Activated T-cell treated with anti-CD3 and anti-CD28 coated beads, Interleukin-2, amount 50 U/mL, for 72 hours (primary cell): Measurements from ENCODE around the gene CCNT2. TPM values are rescaled to one million over a fixed set of nuclear protein-coding genes. Genes with fewer than 3 reads are reported as not detected.

Experiments
- ATAC-seq, 2 donors: fragments of 150-1000 bp; cut with Tn5 transposase; replicated peaks in 1 of 2; 2 replicates each; pipeline ENCODE4 v1.10.0; 2021; ENCODE audit warnings: moderate library complexity in 2 of 2, mild to moderate bottlenecking in 1 of 2
- DNase-seq, 2 donors: peaks; one replicate each; pipeline ENCODE4 v3.0.0; 2021 to 2022; ENCODE audit warnings: mixed read lengths in 1 of 2
- H3K27ac Mint-ChIP-seq: one replicate; pipeline ENCODE4 v1.8.0; 2022; ENCODE audit warnings: mild to moderate bottlenecking, moderate library complexity, mixed read lengths
- H3K27me3 Mint-ChIP-seq: one replicate; pipeline ENCODE4 v1.8.0; 2022; ENCODE audit warnings: low read depth, mixed read lengths
- H3K36me3 Mint-ChIP-seq, 2 donors: one replicate each; pipeline ENCODE4 v1.8.0; 2022; ENCODE audit warnings: mixed read lengths in 2 of 2, mild to moderate bottlenecking in 1 of 2; ENCODE audit not compliant: insufficient read depth in 2 of 2
- H3K4me1 Mint-ChIP-seq: one replicate; pipeline ENCODE4 v1.8.0; 2022; ENCODE audit warnings: low read depth, mixed read lengths
- H3K4me3 Mint-ChIP-seq, 2 donors: one replicate each; pipeline ENCODE4 v1.8.0; 2022; ENCODE audit warnings: mild to moderate bottlenecking in 2 of 2, mixed read lengths in 2 of 2, moderate library complexity in 2 of 2
- H3K9me3 Mint-ChIP-seq, 2 donors: one replicate each; pipeline ENCODE4 v1.8.0; 2022; ENCODE audit warnings: mixed read lengths in 2 of 2
- total RNA-seq, 2 donors: library from RNA; stranded (reverse); gene quantifications; one replicate each; pipeline ENCODE4 v1.2.3, GENCODE V29; 2022

CCNT2 gene
- total RNA-seq, 2 donors from 2014 or later, result 37.8 to 44.0 TPM

GRCh38 chr2:134932864-134933526, 14.4 kb downstream of the CCNT2 start:
- Mint-ChIP-seq H3K36me3 (peaks cover 0 to 11% of the 10 kb centered on the region in 2 donors), H3K4me3 (no peak overlapping the region), H3K9me3 (no peaks in the 10 kb centered on the region), H3K27ac (peak overlapping the region; percentile 40), H3K4me1 (peaks cover 46% of the 10 kb centered on the region), H3K27me3 (no peaks in the 10 kb centered on the region)
- ATAC-seq (no peak), DNase-seq (no peak)

DNA sequence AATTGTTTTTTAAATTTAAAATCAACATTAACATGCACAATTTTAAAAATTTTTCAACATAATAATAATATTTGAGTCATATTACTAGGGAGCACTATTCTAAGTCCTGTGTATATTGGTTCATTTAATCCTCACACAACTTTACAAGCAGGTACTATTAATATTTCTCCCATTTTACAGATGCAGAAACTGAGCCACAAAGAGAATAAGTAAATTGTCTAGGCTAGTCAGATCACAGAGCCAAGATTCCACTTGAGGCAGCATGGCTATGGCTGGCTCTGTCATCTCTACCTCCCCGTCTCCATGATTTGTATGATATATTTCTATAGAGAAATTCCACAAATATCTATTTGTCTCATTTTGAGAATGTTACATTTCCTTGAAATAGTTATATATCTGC, 15.1 kb downstream of the CCNT2 start:
- ATAC-seq (no peak), DNase-seq (no peak)
- Mint-ChIP-seq H3K4me1 (peaks cover 41% of the 10 kb centered on the region), H3K9me3 (no peaks in the 10 kb centered on the region), H3K27ac (peak overlapping the region; percentile 87), H3K27me3 (no peaks in the 10 kb centered on the region), H3K36me3 (peaks cover 0 to 10% of the 10 kb centered on the region in 2 donors), H3K4me3 (no peak overlapping the region)

- Mint-ChIP-seq H3K4me3 (no peak overlapping the region), H3K4me1 (peaks cover 40% of the 10 kb centered on the region), H3K27ac (peak overlapping the region; percentile 87), H3K9me3 (no peaks in the 10 kb centered on the region), H3K27me3 (no peaks in the 10 kb centered on the region), H3K36me3 (peaks cover 0 to 11% of the 10 kb centered on the region in 2 donors)
- DNase-seq, result no peak
- ATAC-seq, result no peak
Observed at GRCh38 chr2:134934150-134934549, 15.5 kb downstream of the CCNT2 start.

DNA sequence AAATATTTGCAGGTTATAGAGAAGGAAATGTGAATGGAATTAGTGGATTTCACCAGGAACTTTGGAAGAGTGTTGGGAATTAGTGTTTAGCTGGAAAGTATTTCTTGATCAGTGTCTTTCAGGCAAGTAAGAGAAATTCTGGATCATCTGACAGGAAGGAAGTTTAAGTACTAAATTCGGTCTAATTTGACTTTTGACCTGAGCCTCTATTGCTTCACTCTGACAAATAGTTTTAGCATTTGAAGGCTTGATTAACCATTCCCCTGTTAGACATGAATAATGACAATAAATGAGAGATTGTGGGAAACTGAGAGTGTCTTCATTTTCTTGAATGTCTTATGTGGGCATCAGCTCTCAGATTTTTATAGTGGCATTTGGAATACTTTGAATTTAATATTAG, 16.0 kb downstream of the CCNT2 start:
- Mint-ChIP-seq H3K4me3 (peak overlapping the region in 1 of 2 donors; percentile 22), H3K9me3 (no peaks in the 10 kb centered on the region), H3K27ac (peak overlapping the region; percentile 87), H3K36me3 (peaks cover under 1 to 13% of the 10 kb centered on the region in 2 donors), H3K27me3 (no peaks in the 10 kb centered on the region), H3K4me1 (peaks cover 35% of the 10 kb centered on the region)
- ATAC-seq, result no peak
- DNase-seq, result no peak

GRCh38 chr2:134936691-134937090, 18.1 kb downstream of the CCNT2 start:
- ATAC-seq (no peak), DNase-seq (no peak)
- Mint-ChIP-seq H3K4me3 (no peak overlapping the region), H3K9me3 (no peaks in the 10 kb centered on the region), H3K27me3 (no peaks in the 10 kb centered on the region), H3K27ac (no peak overlapping the region), H3K4me1 (peaks cover 23% of the 10 kb centered on the region), H3K36me3 (peaks cover 6 to 20% of the 10 kb centered on the region in 2 donors)

DNA sequence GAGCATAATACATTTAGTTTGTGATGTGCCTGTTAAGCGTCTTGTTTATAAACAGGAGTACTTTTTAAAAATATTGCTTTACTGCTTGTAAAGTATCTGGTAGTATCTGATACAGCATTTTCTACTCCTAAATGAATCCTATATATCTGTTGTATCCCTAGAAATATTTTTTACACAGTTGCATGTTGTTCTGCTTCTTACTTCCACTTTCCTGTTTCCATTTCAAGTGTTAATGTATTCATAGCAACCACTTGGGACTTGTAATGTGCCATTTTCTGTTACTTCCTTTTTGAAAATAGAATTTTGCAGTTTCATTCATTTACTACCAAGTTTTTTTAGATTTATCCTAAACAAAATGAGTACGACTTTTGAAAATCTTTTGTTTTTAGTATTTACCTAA, 24.9 kb downstream of the CCNT2 start:
- DNase-seq (no peak), ATAC-seq (no peak)
- H3K9me3 Mint-ChIP-seq, result no peaks in the 10 kb centered on the region
- no peaks in the 10 kb centered on the region for H3K27me3 Mint-ChIP-seq
- peaks cover 18% of the 10 kb centered on the region for H3K4me1 Mint-ChIP-seq
- H3K27ac Mint-ChIP-seq, result peak overlapping the region; percentile 38
- H3K36me3 Mint-ChIP-seq, result peaks cover 7 to 29% of the 10 kb centered on the region in 2 donors
- no peak overlapping the region for H3K4me3 Mint-ChIP-seq

DNA sequence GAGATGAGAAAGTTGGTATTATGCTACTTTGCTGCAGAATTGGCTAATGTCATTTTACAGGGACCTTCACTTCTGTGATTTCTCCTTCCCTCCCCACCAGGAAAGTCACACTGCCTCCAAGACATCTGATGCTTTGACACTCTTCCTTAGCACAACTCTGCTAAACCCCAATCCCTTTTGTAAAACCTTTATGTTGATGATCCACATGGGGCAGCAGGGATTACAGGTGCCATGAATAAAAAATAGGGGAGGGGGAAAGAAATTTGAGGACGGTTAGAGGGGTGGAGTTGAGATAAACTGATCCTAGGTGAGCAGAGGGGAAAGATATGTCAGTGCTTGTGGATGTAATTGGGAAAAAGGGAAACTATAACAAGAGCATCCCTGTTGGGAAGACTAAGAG, 26.4 kb downstream of the CCNT2 start:
- Mint-ChIP-seq H3K36me3 (peaks cover 4 to 21% of the 10 kb centered on the region in 2 donors), H3K4me3 (no peak overlapping the region), H3K4me1 (peaks cover 32% of the 10 kb centered on the region), H3K27me3 (no peaks in the 10 kb centered on the region), H3K27ac (peak overlapping the region; percentile 21), H3K9me3 (no peaks in the 10 kb centered on the region)
- DNase-seq (no peak), ATAC-seq (no peak)

- H3K9me3 Mint-ChIP-seq, result no peaks in the 10 kb centered on the region
- ATAC-seq (no peak), DNase-seq (no peak)
- H3K36me3 Mint-ChIP-seq, result peaks cover 2 to 17% of the 10 kb centered on the region in 2 donors
- H3K4me1 Mint-ChIP-seq, result peaks cover 35% of the 10 kb centered on the region
- no peak overlapping the region for H3K4me3 Mint-ChIP-seq
- no peak overlapping the region for H3K27ac Mint-ChIP-seq
- H3K27me3 Mint-ChIP-seq, result no peaks in the 10 kb centered on the region
Observed at GRCh38 chr2:134946073-134946472, 27.5 kb downstream of the CCNT2 start.

DNA sequence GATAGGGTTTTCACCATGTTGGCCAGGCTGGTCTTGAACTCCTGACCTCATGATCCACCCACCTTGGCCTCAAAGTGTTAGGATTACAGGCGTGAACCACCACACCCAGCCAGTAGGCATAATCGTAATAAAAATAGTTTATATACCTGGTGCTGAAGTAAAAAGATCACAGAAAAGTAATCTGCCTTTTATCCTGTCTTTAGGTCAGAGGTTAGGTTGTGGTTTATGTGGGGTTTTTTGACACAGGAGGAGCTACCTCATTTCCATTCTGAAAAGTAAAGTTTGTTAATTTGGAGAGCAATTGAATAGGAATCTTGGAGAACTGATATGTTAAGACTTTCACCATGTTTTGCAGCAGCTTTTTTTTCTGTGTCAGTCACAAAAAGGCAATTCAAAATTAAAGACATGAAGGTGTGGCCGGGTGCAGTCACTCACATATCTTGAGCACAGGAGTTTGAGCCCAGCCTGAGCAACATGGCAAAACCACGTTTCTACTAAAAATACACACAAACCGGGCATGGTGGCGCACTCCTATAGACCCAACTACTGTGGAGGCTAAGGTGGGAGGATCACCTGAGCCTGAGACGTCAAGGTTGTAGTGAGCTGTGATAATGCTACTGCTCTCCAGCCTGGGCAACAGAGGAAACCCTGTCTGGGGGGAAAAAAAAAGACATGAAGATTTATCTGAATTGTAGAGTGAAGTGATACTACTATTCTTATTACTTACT, 31.5 kb downstream of the CCNT2 start:
- no peaks in the 10 kb centered on the region for H3K9me3 Mint-ChIP-seq
- no peak overlapping the region for H3K4me3 Mint-ChIP-seq
- peak overlapping the region; percentile 12 for H3K27ac Mint-ChIP-seq
- peaks cover 6 to 32% of the 10 kb centered on the region in 2 donors for H3K36me3 Mint-ChIP-seq
- ATAC-seq, result peak in 1 of 2 donors; percentile 25
- no peak for DNase-seq
- no peaks in the 10 kb centered on the region for H3K27me3 Mint-ChIP-seq
- peaks cover 37% of the 10 kb centered on the region for H3K4me1 Mint-ChIP-seq

DNA sequence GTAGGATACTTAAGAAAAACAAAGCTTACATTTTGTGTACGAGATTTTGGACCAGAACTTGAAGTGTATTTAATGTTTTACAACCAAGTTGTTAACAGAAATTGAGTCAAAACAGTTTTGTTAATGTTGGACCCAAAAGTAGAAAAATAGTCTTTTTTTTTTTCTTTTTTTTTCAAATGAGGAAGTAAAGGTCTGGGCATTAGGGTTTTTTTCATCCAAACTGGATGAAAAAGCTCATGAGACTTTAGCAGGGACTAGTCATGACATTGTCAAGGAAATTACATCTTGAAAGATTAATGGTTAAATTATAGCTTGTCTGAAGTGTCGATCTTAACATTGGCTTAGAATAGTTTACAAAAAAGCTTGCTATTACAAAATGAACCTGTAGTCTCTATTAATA, 32.3 kb downstream of the CCNT2 start:
- Mint-ChIP-seq H3K9me3 (no peaks in the 10 kb centered on the region), H3K4me3 (no peak overlapping the region), H3K36me3 (peaks cover 6 to 29% of the 10 kb centered on the region in 2 donors), H3K27me3 (no peaks in the 10 kb centered on the region), H3K4me1 (peaks cover 37% of the 10 kb centered on the region), H3K27ac (no peak overlapping the region)
- ATAC-seq (no peak), DNase-seq (no peak)

DNA sequence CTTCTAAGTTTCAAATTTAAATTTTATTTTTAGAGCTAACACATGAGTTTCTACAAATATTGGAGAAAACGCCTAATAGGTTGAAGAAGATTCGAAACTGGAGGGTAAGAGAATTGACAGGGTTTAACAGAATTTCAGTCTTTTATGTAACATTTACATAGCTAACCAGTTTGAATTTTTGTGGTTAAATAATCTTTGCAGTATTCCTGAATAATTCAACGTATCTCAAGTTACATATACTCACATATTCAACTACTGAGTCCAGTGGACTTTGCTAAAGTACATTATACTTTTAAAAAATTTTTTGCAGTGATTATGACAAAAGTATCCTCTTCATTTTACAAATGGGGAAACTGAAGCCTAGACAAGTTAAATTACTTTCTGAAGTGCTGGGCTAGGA, 34.0 kb downstream of the CCNT2 start:
- H3K4me3 Mint-ChIP-seq, result no peak overlapping the region
- ATAC-seq (no peak), DNase-seq (no peak)
- H3K27ac Mint-ChIP-seq, result no peak overlapping the region
- no peaks in the 10 kb centered on the region for H3K27me3 Mint-ChIP-seq
- H3K36me3 Mint-ChIP-seq, result peaks cover 4 to 29% of the 10 kb centered on the region in 2 donors
- H3K4me1 Mint-ChIP-seq, result peaks cover 37% of the 10 kb centered on the region
- H3K9me3 Mint-ChIP-seq, result no peaks in the 10 kb centered on the region

GRCh38 chr2:134954065-134954464, 35.4 kb downstream of the CCNT2 start:
- H3K4me1 Mint-ChIP-seq, result peaks cover 28% of the 10 kb centered on the region
- H3K27ac Mint-ChIP-seq, result peak overlapping the region; percentile 62
- peaks cover 4 to 23% of the 10 kb centered on the region in 2 donors for H3K36me3 Mint-ChIP-seq
- no peaks in the 10 kb centered on the region for H3K9me3 Mint-ChIP-seq
- ATAC-seq (no peak), DNase-seq (no peak)
- H3K4me3 Mint-ChIP-seq, result no peak overlapping the region
- no peaks in the 10 kb centered on the region for H3K27me3 Mint-ChIP-seq

DNA sequence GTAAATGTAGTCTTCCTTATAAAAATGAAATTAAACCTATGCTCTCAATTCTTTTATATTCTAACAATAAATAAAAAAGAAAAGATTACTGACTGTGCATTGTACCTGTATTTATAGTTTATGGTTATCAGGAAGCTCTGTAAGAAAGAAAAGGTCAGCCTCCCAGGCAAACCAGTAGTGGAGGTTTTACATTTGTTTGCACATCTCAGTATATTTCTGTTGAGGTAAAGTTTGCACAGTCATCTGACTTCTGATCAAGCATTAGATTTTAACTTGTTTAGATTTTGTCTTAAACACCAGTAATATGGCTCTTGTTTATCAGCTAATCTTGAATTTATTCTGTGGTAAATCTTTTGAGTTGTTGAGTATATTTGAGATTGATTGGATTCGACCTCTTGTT, 37.1 kb downstream of the CCNT2 start:
- Mint-ChIP-seq H3K27ac (no peak overlapping the region), H3K4me3 (no peak overlapping the region), H3K27me3 (no peaks in the 10 kb centered on the region), H3K9me3 (no peaks in the 10 kb centered on the region), H3K4me1 (peaks cover 17% of the 10 kb centered on the region), H3K36me3 (peaks cover 4 to 23% of the 10 kb centered on the region in 2 donors)
- ATAC-seq (no peak), DNase-seq (no peak)
